PC-3 (cell line): ENCODE measurements around the gene RAB11A.

Experiments
- EZH2 ChIP-seq: fragments of 300-600 bp; sonication (generic); IDR thresholded peaks from one replicate; pipeline ENCODE4 v1.6.1; 2017; ENCODE audit warnings: antibody characterized with exemption, mild to moderate bottlenecking, low read length; ENCODE audit not compliant: unreplicated experiment
- EZH2phosphoT487 ChIP-seq: fragments of 300-600 bp; sonication (generic); IDR thresholded peaks from 2 replicates; pipeline ENCODE4 v1.6.1; 2018; ENCODE audit warnings: mild to moderate bottlenecking, antibody characterized with exemption, low read length, borderline replicate concordance
- TF ChIP-seq, protein P1 (sequence below): fragments of 300-600 bp; sonication (generic); conservative IDR thresholded peaks from 2 replicates; pipeline ENCODE4 v1.5.1; 2017; ENCODE audit warnings: antibody characterized with exemption, low read depth, mild to moderate bottlenecking, low read length

DNA sequence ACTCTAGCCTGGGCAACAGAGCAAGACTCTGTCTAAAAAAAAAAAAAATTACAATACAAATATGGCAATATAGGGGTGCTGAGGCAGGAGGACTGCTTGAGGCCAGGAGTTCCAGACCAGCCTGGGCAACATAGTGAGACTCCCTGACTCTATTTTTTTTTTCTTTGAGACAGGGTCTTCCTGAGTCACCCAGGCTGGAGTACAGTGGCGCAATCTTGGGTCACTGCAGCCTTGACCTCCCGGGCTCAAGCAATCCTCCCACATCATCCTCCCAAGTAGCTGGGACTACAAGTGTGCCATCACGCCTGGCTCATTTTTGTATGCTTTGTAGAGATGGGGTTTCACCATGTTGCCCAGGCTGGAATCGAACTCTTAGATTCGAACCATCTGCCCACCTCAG, 17.3 kb upstream of the RAB11A start:
- TF ChIP-seq, protein P1, sequence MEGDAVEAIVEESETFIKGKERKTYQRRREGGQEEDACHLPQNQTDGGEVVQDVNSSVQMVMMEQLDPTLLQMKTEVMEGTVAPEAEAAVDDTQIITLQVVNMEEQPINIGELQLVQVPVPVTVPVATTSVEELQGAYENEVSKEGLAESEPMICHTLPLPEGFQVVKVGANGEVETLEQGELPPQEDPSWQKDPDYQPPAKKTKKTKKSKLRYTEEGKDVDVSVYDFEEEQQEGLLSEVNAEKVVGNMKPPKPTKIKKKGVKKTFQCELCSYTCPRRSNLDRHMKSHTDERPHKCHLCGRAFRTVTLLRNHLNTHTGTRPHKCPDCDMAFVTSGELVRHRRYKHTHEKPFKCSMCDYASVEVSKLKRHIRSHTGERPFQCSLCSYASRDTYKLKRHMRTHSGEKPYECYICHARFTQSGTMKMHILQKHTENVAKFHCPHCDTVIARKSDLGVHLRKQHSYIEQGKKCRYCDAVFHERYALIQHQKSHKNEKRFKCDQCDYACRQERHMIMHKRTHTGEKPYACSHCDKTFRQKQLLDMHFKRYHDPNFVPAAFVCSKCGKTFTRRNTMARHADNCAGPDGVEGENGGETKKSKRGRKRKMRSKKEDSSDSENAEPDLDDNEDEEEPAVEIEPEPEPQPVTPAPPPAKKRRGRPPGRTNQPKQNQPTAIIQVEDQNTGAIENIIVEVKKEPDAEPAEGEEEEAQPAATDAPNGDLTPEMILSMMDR = no peak
- TF ChIP-seq EZH2 (no peak), EZH2phosphoT487 (no peak)
